ENCODE data around the gene RPE.
A peak's percentile ranks its signal among the peaks of the same experiment; 100 is the strongest.

RPE gene

GRCh38 chr2:210002158-210003157 is at the start of gene RPE:
Gene RPE (plus strand): TSS chr2:210002638. CDS start chr2:210002662, 24 bp downstream.
- DNase-seq, result peak; percentile 85 to 94

- no peak for DNase-seq
These were observed 46.2 kb upstream of the RPE start for GRCh38 chr2:209956271-209956670.

- DNase-seq, result no peak
These were observed 44.4 kb upstream of the RPE start for GRCh38 chr2:209958016-209958415.

GRCh38 chr2:209960045-209960444 is 42.4 kb upstream of the RPE start:
- DNase-seq, result no peak

GRCh38 chr2:209960676-209961630 is 41.5 kb upstream of the RPE start:
- no peak for DNase-seq

- no peak for DNase-seq
These were observed 36.7 kb upstream of the RPE start for GRCh38 chr2:209965723-209966122.

GRCh38 chr2:209969692-209970091 is 32.7 kb upstream of the RPE start:
- no peak for DNase-seq

- no peak for DNase-seq
These were observed 32.2 kb upstream of the RPE start for GRCh38 chr2:209970271-209970670.

GRCh38 chr2:209970711-209971110 is 31.7 kb upstream of the RPE start:
- no peak for DNase-seq

- no peak for DNase-seq
These were observed 29.1 kb upstream of the RPE start for GRCh38 chr2:209973328-209973727.

GRCh38 chr2:209974576-209974975 is 27.9 kb upstream of the RPE start:
- no peak for DNase-seq

- no peak for DNase-seq
These were observed 25.6 kb upstream of the RPE start for GRCh38 chr2:209976698-209977385.

GRCh38 chr2:209977386-209978239 is 24.8 kb upstream of the RPE start:
- DNase-seq, result no peak

- no peak for DNase-seq
These were observed 18.1 kb upstream of the RPE start for GRCh38 chr2:209984291-209984690.

GRCh38 chr2:209985874-209986273 is 16.6 kb upstream of the RPE start:
- no peak for DNase-seq

- DNase-seq, result no peak
These were observed 16.0 kb upstream of the RPE start for GRCh38 chr2:209986415-209986814.

GRCh38 chr2:209988010-209988409 is 14.4 kb upstream of the RPE start:
- no peak for DNase-seq

- no peak for DNase-seq
These were observed 11.6 kb upstream of the RPE start for GRCh38 chr2:209990838-209991237.

GRCh38 chr2:209993968-209994367 is 8.5 kb upstream of the RPE start:
- no peak for DNase-seq

GRCh38 chr2:209998596-209998995 is 3.8 kb upstream of the RPE start:
- DNase-seq, result no peak

- DNase-seq, result no peak
These were observed 1.7 kb upstream of the RPE start for GRCh38 chr2:210000464-210001324.

Measured in NCI-H1930 (cell line).